GM18868 (cell line): Measurements from ENCODE around the gene IGFALS.

ENCODE experiments used
- ATAC-seq: cut with Tn5 transposase; IDR thresholded peaks from one replicate; pipeline ENCODE4 v1.9.1; 2021; ENCODE audit warnings: mild to moderate bottlenecking, moderate library complexity; ENCODE audit not compliant: unreplicated experiment

Gene IGFALS

DNA sequence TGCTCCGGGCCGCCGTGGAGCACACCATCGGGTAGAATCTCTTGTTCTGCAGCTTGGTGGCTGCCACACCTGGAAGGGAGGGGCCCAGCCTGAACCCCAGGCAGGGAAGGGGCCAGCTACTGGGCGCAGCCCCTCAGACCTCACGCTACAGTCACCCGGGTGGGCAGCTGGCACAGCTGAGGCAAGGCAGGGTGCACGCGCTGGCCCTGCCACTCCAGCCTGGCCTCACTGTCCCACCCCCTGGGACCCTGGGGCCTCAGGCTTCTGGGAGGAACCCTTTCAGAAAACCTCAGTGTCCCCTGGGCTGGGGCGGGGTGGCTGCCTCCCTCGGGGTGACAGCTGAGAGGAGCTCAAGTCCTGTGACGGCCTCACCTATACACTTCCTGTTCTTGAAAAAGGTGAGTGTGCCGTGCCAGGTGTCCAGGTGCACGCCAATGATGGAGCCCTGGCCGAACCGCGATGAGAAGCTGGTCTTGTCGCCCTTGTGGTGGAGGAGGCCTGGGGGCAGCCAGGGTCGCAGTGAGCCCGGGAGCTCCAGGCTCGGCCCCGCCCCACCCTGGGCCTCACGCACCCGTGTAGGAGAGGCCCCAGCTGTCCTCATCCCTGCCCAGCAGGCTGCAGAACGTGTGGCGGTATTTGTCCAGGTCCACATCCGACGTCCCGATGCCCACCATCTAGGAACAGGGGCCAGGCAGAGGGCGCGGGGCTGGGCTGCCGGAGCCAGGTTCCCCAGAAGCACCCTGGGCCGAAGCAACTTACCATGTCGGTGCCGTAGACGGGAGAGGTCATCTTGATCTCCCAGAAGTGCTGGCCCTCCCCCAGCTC, 15.9 kb downstream of the IGFALS start:
- ATAC-seq = no peak

DNA sequence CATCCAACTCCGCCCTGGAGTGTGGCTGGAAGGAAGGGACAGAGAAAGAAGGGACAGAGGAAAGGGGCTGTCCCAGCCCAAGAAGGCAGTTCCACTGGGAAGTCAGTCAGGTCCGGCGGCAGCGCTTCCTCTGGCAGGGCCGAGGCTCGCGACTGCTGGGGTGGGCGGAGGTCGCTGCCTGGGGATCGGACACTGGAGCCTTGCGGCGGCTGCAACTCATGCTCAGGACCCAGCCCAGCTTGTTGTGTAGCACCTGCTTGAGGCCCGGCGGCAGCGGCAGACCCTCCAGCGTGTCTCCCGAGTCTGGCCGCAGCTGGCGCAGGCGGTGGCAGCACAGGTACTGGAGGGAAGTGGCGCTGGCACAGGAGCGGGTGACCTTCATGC, 16.5 kb downstream of the IGFALS start:
- ATAC-seq = no peak

DNA sequence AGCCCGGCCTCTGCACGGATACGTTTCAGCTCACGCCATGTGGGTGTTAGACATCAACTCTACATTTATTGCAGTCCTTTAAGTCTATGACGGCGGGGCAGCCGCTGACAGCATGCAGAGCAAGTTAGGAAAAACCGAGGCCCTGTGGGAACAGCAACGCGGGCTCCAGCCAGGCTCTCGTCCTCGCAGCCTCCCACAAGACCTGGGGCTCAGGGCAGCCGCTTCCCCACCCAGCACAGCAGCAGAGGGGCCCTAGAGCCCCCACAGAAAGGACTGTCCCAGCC, 16.9 kb downstream of the IGFALS start:
- ATAC-seq = no peak

DNA sequence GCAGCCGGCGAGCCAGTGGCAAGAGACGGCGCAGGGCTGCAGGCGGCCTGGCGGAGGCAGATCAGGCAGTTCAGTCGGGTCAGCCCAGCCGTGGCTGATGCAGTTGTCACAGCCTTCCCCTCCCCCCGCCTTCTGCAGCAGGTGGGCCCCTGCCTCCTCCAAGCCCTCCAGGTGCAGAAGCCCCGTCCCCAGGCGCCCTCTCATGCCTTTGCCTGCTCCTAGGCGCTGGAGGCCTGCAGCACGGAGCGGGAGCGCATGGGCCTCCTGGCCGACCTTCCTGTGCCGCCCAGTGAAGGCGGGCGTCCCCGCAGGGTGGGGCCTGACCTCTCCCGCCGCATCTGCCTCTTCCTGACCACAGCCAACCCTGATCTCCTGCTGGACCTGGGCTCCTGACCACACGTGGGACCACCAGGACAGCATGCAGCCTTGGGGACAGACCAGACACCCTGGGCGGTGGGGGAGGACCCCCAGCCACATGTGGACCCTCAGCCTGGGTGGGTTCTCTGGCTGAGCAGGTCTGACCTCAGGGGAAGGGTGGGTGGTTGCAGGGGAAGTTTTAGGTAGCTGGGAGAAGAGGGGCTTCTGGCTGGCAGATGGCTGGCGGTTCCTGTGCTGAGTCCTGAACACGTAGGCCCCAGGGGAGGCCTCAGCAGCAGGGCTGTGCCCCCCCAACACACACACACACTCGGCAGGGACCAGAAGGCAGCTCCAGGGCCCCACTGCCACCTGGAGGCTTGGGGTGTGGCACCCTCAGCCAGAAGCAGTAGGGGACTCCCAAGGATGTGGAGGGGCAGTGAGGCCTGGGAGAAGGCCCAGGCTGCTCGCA, 17.4 kb downstream of the IGFALS start:
- no peak for ATAC-seq

DNA sequence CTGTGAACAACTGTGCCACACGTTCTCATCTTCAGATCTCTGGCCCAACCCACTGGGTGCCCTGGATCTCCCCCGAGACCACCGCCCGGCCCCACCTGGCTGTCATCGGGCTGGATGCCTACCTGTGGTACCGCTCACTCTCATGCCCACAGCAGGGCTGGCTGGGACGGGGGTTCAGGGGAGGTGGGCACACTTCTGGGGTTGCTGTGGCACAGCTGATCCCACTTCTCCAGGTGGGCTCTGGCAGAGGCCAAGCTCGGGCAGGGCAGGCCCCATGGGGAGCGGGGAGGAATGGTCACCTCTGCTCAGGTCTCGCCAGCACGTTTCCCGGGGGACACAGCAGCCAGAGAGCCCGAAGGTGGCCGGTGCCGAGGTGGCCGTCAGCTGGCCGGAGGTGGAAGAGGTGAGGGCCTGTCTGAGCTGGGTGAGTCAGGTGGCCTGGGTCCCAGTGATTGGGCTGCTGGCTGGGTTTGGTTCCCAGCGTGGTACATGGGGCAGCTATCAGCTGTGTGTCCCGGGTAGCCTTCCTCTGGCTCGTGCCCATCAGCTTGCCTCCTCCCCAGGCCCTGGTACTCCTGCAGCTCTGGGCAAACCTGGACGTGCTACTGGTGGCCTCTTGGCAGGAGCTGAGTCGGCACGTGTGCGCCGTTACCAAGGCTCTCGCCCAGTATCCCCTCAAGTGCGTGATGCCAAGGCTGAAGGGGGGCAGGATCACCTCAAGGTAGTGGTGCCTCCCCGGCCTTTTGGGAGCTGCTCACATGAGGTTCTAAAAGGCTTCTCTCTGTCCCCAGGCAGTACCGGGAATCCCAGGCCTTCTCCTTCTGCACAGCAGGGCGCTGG, 18.3 kb downstream of the IGFALS start:
- ATAC-seq = no peak

DNA sequence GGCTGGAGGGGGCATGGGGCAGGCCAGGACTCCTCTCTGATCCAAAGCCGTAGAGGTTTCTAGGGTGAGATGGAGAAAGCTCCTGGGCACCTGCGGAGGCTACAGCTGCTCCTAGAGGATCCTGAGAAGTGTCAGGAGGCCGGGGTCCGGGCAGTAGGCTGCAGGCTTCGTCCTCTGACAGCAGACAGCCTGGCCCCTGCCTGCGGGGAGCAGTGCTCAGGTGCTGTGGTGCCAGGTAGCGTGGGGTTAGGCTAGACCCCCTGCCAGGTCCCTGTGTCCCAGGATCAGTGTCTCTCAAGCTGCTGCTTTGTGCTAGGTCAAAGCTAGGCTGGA, 19.1 kb downstream of the IGFALS start:
- no peak for ATAC-seq

DNA sequence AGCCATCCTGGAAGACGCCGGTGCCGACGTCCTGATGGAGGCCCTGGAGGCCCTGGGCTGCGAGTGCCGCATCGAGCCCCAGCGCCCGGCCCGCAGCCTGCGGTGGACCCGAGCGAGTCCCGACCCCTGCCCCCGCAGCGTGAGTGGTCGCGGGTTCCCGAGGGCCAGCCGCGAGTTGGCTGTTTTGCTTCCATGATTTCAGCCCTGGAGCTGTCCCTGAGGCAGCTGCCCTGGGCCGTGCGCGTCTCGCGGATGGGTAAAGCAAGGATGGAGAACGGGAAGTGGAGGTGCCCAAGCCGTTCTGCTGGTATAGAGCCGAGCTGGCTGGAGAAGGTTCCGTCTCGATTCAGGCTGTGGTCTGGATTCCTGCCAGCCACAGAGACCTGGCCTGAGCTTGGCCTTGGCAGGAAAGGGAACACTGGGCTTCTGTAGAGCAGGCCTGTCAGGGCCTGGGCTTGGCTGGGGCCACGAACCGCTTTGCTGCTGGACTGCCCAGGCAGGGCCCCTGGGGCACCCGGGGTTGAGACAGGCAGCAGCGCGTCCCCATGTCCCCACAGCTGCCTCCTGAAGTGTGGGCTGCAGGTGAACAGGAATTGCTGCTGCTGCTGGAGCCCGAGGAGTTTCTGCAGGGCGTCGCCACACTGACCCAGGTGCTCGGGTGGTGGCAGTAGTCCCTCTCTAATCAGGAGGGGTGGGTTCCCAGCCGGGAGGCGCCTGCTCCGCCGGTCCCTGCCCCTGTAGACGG, 19.6 kb downstream of the IGFALS start:
- ATAC-seq = no peak

DNA sequence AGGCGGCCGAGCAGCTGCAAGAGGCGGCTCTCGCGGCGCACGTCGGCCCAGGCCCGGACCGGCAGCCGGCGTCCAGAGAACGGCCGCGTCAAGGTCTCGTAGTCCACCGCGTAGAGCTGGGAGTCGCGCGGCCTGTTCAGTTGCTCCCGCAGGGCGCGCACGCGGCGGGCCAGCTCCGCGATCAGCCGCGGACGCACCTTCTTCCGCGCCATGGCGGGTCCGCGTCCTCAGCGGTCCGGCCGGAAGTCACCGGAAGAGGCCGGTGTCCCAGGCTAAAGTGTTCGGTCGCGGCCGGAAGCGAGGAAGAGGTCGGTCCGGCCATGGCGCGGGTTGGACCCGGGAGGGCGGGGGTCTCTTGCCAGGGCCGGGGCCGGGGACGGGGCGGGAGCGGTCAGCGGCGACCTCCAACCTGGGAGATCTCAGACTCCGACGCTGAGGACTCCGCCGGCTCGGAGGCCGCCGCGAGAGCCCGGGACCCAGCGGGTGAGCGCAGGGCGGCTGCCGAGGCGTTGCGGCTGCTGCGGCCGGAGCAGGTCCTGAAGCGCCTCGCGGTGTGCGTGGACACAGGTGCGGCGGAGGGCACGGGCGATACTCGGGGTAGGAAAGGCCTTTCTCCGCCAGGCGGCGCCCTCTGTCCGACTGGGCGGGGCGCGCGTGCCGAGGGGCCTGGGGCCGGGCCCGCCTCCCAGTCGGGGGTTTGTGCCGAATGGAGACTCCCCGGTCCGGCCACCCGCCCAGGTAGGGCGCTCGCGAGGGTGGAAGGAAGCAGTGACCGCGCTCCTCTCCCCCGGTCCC, 20.4 kb downstream of the IGFALS start, which contains the start of gene MRPS34:
Gene MRPS34 (minus strand): TSS at position 227 of the 795 bp plus-strand sequence. CDS start 15 bp downstream, at position 212.
- peak; percentile 39 for ATAC-seq

DNA sequence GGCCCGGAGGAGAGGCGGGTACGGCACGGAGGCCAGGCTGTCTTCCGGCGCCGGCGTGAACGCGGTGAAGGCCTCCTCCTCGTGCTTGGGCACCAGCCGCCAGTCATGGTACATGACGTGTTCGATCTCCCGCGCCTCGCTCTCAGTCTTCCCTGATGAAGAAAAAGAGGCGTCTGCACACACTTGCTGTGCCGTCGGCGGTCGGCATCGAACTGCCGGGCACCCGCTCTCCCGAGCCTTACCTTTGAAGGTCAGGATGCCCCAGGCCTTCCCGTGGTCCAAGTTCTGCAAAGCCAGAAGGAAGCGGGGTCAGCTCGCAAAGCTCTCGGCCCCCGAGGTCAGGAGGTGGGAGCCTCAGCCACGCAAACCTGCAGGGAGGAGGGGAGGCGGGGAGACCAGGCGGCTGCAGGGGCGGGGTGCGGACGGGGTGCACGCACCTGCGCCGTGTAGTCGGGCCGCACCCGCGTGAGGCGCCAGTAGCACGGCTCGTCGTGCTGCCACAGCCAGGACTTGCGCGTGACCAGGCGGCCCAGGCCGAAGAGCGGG, 21.1 kb downstream of the IGFALS start, which contains the start of gene EME2:
Gene EME2 (plus strand): TSS at position 449 of the 546 bp plus-strand sequence. CDS start 418 bp downstream, outside the sequence.
- peak; percentile 15 for ATAC-seq

DNA sequence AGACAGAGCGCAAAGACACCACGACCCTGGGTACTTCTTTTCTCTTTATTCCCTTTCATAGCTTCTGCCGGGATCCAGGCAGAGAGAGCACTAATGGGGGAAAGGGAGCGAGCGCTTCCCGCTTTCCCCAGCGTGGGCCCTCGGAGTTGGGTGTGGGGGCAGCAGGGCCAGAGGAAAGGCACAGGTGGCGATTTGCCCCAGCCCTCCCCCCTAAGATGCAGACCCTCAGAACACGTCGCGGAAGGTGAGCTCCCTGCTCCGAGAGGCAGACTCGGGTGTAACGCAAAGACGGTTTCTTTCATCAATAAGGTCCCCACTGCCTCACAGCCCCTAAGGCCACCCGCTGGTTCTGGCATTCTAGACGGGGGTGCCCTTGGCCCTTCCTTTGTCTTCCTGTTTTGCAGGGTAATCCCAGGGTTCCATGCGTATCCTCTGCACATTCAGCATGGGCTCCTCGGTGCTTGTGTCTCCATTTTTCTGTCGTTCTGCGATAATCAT, 21.6 kb downstream of the IGFALS start:
- no peak for ATAC-seq

DNA sequence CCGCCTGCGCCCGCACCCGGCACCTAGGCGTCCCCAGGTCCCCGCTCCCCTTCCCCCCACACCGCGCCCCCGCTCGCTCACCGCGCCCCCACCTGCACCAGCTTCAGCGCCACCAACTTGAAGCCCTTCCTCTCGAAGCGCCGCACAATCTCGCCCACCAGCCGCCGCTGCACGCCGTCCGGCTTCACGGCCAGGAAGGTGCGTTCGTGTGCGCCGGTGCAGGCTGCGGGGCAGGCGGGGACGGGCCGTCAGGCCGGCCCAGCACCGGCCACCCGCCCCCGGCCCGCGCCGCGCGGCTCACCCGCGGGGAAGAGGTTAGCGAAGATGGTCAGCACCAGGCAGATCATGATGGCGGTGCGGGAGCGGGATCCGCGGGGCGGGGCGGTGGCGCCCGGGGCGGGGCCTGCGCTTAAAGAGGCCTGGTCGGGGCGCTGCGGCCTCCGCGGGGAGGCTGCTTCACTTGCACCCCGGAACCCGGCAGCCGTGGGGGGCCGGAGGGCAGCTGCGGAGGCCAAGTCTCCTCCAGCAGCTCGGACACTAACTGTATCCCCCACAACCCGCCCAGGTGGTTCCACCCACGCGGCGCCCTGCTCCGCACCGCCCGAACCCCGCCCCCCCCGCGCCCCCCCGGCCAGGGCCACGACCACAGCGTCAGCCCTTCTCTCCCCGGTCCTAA, 22.2 kb downstream of the IGFALS start, which contains the start of gene NME3:
Gene NME3 (minus strand): TSS at position 356 of the 676 bp plus-strand sequence. CDS start 9 bp downstream, at position 347.
- no peak for ATAC-seq

DNA sequence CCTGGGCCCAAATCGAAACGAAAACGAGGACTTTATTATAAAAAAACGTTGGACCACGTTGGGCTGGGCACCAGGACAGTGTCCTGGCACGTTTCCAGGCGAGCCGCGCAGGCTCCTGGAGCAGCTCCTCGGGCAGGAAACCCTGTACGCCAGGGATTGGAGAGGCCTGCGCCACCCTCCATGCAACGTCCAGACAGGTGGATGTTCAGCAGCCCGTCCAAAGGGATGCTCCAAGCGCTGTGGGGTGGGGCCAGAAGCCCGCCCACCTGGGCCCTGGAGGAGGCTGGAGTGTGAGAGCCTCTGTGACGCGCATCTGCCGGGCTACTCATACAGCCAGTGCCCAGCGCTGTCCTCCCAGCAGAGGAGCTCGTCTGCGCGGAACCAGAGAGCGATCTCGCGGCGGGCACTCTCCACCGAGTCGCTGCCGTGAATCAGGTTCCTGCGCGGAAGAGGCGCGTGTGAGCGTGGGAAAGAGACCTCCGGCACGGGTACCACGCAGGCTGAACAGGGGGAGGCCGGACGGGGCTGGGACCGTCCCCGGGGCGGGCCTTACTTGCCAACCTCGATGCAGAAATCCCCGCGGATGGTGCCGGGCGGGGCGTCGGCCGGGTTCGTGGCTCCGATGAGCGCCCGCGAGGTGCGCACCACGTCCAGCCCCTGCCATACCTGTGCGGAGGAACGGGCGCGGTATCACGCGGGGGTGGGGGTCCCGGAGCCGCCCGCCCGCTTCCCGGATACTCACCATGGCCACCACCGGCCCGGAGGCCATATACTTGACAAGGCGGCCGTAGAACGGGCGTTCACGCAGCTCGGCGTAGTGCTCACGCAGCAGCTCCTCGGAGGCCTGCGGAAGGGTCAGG, 22.9 kb downstream of the IGFALS start:
- ATAC-seq = no peak

DNA sequence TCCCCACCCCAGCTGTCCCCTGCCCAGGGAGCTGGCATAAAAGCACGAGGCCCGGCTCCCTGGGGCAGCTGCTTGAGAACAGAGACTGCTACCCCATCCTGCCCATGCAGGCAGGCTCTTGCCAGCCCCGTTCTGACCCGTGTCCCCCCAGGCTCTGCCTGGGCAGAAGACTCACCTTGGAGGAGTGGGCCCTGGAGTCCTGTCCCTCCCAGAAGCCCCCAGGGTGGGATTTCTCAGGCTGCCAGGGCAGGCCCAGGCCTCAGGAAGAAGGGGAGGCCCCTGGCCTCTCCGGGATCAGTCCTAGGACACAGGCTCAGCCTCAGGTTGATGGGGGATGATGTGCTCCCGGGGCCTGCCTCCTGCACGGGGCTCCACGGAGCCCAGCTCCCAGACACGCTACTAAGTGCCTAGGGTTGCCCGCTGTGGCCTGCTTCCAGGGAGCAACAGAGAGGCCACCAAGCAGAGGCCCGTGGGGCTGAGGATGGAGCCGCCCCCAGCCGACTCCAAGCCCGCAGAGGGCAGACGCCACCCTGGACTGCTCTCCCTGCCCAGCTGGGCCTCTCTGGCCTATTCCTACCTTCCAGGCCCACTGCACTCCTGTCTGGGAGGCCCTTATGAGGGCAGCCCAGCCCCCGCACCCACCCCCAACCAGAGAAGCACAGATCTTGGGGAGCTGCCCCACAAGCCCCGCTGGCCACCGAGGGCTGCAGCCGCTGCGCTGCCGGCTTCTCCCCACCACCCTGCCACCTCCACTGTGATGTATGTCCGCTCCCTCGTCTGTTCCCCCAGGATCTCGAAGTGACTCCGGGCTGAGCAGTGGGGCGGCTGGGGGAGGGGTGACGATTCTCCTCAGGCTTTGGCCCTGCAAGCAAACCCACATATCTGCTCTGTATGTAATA, 23.9 kb downstream of the IGFALS start:
- no peak for ATAC-seq

DNA sequence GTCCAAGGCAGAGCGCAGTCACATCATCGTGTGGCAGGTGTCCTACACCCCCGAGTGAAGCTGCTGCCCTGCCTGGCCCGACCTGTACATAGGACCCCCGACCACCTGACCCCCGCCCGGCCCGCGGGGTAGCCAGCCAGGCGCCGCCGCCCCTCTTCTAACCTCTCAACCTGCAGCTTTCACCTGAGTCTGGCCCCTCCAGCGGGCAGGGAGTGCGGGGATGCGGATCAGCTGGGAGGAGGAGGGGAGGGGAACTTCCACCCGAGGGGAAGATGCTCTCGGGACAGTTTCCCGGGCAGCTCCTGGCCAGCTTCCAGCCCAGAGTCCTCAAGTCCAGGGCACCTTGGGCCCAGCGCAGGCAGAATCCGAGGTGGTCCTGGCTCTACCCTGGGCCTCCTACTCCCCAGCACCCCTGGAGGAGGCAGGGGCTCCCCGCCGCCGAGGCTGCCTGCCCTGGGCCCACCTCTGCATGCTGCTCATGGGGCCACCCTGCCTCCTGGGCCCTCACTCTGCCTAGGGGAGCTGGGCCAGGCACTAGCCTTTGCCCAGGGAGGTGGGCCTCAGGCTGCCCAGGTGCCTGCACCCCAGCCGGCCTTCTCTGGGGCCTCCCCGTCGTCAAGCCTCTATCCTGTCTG, 24.6 kb downstream of the IGFALS start:
- ATAC-seq = no peak

DNA sequence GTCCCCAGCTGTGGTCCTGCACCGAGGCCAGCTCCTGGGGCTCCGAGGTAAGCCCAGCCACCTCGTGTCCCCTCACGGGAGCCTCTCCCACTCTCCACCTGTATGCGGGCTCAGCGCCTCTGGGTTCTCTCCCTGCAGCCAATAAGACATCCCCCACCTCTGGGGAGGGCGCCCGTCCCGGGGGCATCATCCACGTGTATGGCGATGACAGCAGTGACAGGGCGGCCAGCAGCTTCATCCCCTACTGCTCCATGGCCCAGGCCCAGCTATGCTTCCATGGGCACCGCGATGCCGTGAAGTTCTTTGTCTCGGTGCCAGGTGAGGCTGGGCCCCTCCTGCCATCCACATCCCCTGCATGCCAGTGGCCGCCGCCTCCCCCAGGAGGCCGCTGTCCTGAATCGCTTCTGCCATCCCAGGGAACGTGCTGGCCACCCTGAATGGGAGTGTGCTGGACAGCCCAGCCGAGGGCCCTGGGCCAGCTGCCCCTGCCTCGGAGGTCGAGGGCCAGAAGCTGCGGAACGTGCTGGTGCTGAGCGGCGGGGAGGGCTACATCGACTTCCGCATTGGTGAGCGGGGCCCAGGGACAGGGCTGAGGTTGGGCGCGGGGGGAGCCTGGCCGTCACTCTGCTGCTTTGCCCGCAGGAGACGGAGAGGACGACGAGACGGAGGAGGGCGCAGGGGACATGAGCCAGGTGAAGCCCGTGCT, 25.3 kb downstream of the IGFALS start:
- no peak for ATAC-seq
